Rectal smooth muscle tissue (tissue), 1 donor: ENCODE results near the gene TP53I13.
"Not testable (repeated sequence)": the region's sequence is repeated elsewhere in the genome, so short reads cannot be mapped to it uniquely, and the experiment has no call there.

Experiments
- H3K27ac ChIP-seq: one replicate; pipeline ENCODE4 v1.7.0; 2013; ENCODE audit warnings: low read depth, low read length, inconsistent platforms
- H3K27me3 ChIP-seq: one replicate; pipeline ENCODE4 v1.7.0; 2013; ENCODE audit warnings: low read length; ENCODE audit not compliant: control insufficient read depth, insufficient read depth
- H3K36me3 ChIP-seq: one replicate; pipeline ENCODE4 v1.7.0; 2013; ENCODE audit warnings: low read length; ENCODE audit not compliant: control insufficient read depth, insufficient read depth
- H3K4me1 ChIP-seq: one replicate; pipeline ENCODE4 v1.7.0; 2013; ENCODE audit warnings: low read length; ENCODE audit not compliant: control insufficient read depth, insufficient read depth
- H3K4me3 ChIP-seq: one replicate; pipeline ENCODE4 v1.7.0; 2013; ENCODE audit warnings: low read length
- H3K9ac ChIP-seq: one replicate; pipeline ENCODE4 v1.7.0; 2013; ENCODE audit warnings: low read length

The TP53I13 gene

GRCh38 chr17:29568331-29569244, at the start of gene TP53I13:
TSS of gene TP53I13 (plus strand) at chr17:29568701. CDS start at chr17:29568759, 58 bp downstream.
- Histone ChIP-seq H3K9ac (peak within 1 kb of the TSS; percentile 61), H3K27ac (peak within 1 kb of the TSS; percentile 78), H3K27me3 (no peaks in the 10 kb centered on the region), H3K36me3 (peaks cover 3% of the 10 kb centered on the region), H3K4me1 (peaks cover 11% of the 10 kb centered on the region), H3K4me3 (peak within 1 kb of the TSS; percentile 88)

- Histone ChIP-seq H3K4me3 (no peak overlapping the region), H3K27me3 (no peaks in the 10 kb centered on the region), H3K9ac (no peak overlapping the region), H3K27ac (no peak overlapping the region), H3K36me3 (peaks cover 3% of the 10 kb centered on the region), H3K4me1 (no peaks in the 10 kb centered on the region)
These were observed 43.8 kb upstream of the TP53I13 start for GRCh38 chr17:29524692-29525091.

GRCh38 chr17:29526322-29526721, 42.2 kb upstream of the TP53I13 start:
- H3K27me3 ChIP-seq: no peaks in the 10 kb centered on the region
- no peak overlapping the region for H3K9ac ChIP-seq
- no peak overlapping the region for H3K27ac ChIP-seq
- H3K4me3 ChIP-seq: no peak overlapping the region
- H3K36me3 ChIP-seq: peaks cover 7% of the 10 kb centered on the region
- no peaks in the 10 kb centered on the region for H3K4me1 ChIP-seq

GRCh38 chr17:29533976-29534375, 34.5 kb upstream of the TP53I13 start:
- Histone ChIP-seq H3K9ac (no peak overlapping the region), H3K36me3 (peaks cover 7% of the 10 kb centered on the region), H3K27me3 (no peaks in the 10 kb centered on the region), H3K4me3 (no peak overlapping the region), H3K27ac (no peak overlapping the region), H3K4me1 (no peaks in the 10 kb centered on the region)

- peaks cover 10% of the 10 kb centered on the region for H3K36me3 ChIP-seq
- H3K4me3 ChIP-seq: no peak overlapping the region
- H3K4me1 ChIP-seq: no peaks in the 10 kb centered on the region
- no peak overlapping the region for H3K9ac ChIP-seq
- no peaks in the 10 kb centered on the region for H3K27me3 ChIP-seq
- no peak overlapping the region for H3K27ac ChIP-seq
These were observed 24.4 kb upstream of the TP53I13 start for GRCh38 chr17:29544066-29544465.

- peaks cover 10% of the 10 kb centered on the region for H3K36me3 ChIP-seq
These were observed 22.4 kb upstream of the TP53I13 start for GRCh38 chr17:29546085-29546484.

GRCh38 chr17:29546830-29547229, 21.7 kb upstream of the TP53I13 start:
- no peak overlapping the region for H3K27ac ChIP-seq
- H3K4me1 ChIP-seq: no peaks in the 10 kb centered on the region
- H3K27me3 ChIP-seq: no peaks in the 10 kb centered on the region
- H3K9ac ChIP-seq: no peak overlapping the region
- H3K36me3 ChIP-seq: peaks cover 10% of the 10 kb centered on the region
- no peak overlapping the region for H3K4me3 ChIP-seq

More at GRCh38 chr17:29546085-29546484, 22.4 kb upstream of the TP53I13 start:
- Histone ChIP-seq H3K27ac (no peak overlapping the region), H3K9ac (no peak overlapping the region), H3K4me3 (no peak overlapping the region), H3K27me3 (no peaks in the 10 kb centered on the region), H3K4me1 (no peaks in the 10 kb centered on the region)

- Histone ChIP-seq H3K4me1 (no peaks in the 10 kb centered on the region), H3K27ac (no peak overlapping the region), H3K9ac (no peak overlapping the region), H3K4me3 (no peak overlapping the region), H3K36me3 (no peaks in the 10 kb centered on the region), H3K27me3 (no peaks in the 10 kb centered on the region)
These were observed 19.2 kb upstream of the TP53I13 start for GRCh38 chr17:29549177-29549923.

GRCh38 chr17:29555840-29556239, 12.7 kb upstream of the TP53I13 start:
- Histone ChIP-seq H3K9ac (no peak overlapping the region), H3K36me3 (no peaks in the 10 kb centered on the region), H3K27ac (no peak overlapping the region), H3K4me1 (no peaks in the 10 kb centered on the region), H3K27me3 (no peaks in the 10 kb centered on the region), H3K4me3 (no peak overlapping the region)

- Histone ChIP-seq H3K9ac (no peak overlapping the region), H3K27me3 (no peaks in the 10 kb centered on the region), H3K4me1 (peaks cover 2% of the 10 kb centered on the region), H3K36me3 (peaks cover 2% of the 10 kb centered on the region), H3K4me3 (no peak overlapping the region), H3K27ac (no peak overlapping the region)
These were observed 11.3 kb upstream of the TP53I13 start for GRCh38 chr17:29557085-29557738.

- peaks cover 2% of the 10 kb centered on the region for H3K4me1 ChIP-seq
- no peaks in the 10 kb centered on the region for H3K27me3 ChIP-seq
- H3K9ac ChIP-seq: no peak overlapping the region
- no peak overlapping the region for H3K4me3 ChIP-seq
- H3K36me3 ChIP-seq: peaks cover 5% of the 10 kb centered on the region
- H3K27ac ChIP-seq: no peak overlapping the region
These were observed 10.8 kb upstream of the TP53I13 start for GRCh38 chr17:29557739-29558116.

- not testable (repeated sequence) for H3K4me1 ChIP-seq
These were observed 10.4 kb upstream of the TP53I13 start for GRCh38 chr17:29558139-29558538.

More at GRCh38 chr17:29558139-29558538, 10.4 kb upstream of the TP53I13 start:
- H3K4me3 ChIP-seq, H3K9ac ChIP-seq, H3K27ac ChIP-seq, H3K36me3 ChIP-seq, H3K27me3 ChIP-seq: not testable (repeated sequence)
